GM19372 (cell line): ENCODE measurements around the gene COL23A1.

Source experiments
- ATAC-seq: cut with Tn5 transposase; IDR thresholded peaks from one replicate; pipeline ENCODE4 v1.9.1; 2021; ENCODE audit warnings: mild to moderate bottlenecking, low read depth, moderate library complexity; ENCODE audit not compliant: unreplicated experiment

Gene COL23A1

DNA sequence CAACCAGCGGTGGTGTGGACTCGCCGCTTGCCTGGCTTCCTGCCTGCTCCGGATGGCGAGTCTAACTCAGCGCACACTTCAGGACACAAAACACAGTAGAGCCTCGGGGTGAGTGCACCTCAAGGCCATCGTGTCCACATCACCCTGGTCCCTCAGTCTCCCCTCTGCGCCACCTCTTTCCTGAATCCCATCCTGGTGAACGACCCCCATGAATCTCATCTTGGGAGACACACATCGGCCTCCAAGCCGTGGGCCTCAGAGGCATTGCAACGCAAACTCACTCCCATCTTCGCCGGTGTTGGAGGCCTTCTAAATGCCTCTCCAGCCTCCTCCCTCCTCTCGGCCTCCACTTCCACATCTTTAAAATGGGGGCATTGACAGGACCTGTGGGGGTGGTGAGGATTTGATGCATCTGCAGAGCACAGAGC lies 124.3 kb downstream of the COL23A1 start:
- no peak for ATAC-seq

GRCh38 chr5:178465228-178465860 lies 124.8 kb downstream of the COL23A1 start:
- no peak for ATAC-seq

- ATAC-seq: no peak
Observed at GRCh38 chr5:178464431-178465048, 125.7 kb downstream of the COL23A1 start.

DNA sequence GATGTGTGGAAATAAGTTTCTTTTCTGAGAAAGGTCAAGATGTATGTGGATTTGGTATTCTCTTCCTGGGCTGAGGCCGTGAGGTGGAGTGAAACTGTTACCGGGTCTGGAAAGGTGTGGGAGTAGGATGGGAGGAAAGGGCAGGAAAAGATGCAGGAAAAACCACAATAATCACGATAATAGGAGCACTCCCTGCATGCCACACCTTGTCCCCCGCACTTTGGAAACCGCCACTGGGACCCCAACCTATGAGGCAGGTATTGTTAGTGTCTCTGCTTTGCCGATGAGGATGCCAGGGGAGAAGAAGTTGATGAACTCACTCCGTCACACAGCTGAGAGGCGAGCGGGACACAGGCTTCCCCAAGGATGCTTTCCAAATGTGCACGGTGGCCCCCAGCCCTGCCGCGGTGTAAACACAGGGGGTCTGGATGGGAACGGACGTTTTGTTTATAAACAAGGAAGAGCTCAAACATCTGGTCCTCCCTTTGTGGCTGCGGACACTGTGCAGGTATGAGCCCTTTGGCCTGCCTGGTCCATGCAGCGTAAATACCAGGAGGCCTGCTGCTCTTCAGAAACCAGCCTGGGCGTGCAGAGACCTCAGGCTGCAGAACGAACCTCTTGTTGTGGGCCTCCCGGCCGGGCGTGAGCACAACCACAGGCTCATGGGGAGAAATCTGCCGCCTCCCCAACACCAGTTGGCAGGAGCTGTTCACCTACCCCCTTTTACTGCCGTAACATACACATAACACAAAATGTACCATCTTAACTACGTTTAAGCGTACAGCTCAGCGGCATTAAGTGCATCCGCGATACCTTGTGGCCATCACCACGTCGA lies 126.7 kb downstream of the COL23A1 start:
- ATAC-seq: no peak

- no peak for ATAC-seq
Observed at GRCh38 chr5:178462816-178463215, 127.4 kb downstream of the COL23A1 start.

GRCh38 chr5:178462076-178462475 lies 128.1 kb downstream of the COL23A1 start:
- no peak for ATAC-seq

DNA sequence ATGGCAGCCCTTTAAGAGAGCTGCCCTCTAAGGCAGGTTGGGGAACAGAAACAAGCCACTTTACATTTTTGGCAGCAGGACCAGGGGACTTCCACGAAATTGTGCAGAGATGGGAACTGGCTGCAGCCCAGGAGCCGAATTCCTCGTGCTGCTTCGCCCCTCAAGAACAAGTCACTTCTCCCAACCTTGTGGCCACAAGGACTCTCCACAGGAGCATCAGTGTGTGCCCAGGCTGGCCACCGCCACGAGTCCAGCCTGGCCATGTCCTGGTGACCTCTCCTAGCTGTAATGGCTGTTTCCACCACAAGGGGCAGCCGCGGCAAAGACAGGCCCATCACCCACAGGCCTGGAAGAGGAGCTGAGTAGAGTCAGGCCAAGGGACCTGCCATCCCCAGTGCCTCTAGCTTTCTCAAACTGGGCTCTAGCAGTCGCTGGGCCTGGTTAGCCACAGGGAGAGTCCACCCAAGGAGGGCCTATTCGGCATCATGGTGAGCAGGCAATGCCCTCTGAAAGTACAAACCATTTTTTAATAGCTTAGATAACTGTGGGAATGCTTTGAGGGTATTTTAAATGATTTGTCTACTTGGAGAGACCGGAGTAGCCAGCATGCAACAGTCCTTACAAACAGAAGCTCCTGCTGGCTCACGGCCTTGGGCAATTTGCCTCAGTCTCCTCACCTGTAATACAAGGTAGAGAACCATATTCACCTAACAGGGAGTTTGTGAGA lies 129.0 kb downstream of the COL23A1 start:
- no peak for ATAC-seq

DNA sequence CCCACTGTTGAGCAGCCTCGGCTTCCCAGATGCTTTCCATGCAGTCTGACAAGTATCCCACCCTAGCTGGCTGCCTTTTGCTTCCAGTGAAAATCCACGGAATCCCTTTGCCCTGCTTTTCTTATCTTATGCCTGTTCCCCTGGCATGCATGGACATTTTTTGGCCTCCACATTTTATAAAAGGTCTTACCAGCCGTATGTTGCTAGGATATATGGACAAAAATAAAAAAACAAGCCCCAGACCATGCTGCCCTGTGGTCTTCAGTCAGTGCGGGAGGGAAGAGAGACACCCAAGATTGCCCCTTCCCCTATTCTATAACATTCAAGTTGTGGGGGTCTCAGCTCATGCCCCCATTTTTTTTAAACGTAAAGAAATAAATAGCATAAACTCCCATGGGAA lies 129.6 kb downstream of the COL23A1 start:
- ATAC-seq: no peak

GRCh38 chr5:178460174-178460573 lies 130.0 kb downstream of the COL23A1 start:
- ATAC-seq: no peak

GRCh38 chr5:178458140-178458539 lies 132.1 kb downstream of the COL23A1 start:
- no peak for ATAC-seq

- ATAC-seq: no peak
Observed at GRCh38 chr5:178457471-178457870, 132.7 kb downstream of the COL23A1 start.

- no peak for ATAC-seq
Observed at GRCh38 chr5:178455480-178455835, 134.7 kb downstream of the COL23A1 start.

DNA sequence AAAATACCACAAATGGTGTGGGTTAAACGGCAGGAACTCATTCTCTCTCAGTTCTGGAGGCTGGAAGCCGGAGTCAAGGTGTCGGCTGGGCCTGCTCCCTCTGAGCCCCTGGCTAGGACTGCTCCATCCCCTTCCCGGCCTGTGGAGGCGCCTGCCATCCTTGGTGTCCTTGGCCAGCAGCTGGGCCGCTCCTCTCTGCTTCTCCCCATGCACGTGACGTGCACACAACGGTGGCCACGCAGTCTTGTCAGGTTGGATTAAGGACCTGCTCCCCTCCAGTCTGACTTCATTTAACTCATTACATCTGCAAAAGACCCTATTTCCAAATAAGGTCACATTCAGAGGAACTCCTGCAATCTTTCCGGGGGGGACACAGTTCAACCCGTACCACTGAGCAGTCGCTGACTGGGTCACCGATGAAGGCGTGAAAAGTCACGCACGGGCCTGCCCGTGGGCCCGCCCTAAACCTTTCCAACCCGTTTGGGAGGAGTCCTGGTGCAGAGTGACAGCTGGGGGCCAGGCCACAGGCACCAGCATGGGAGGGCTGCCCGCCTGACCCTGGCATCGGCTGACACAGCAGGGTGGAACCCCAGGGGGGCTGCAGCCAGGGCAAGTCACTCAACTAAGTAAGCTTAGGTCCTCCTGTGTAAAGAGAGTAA lies 135.2 kb downstream of the COL23A1 start:
- ATAC-seq: no peak

DNA sequence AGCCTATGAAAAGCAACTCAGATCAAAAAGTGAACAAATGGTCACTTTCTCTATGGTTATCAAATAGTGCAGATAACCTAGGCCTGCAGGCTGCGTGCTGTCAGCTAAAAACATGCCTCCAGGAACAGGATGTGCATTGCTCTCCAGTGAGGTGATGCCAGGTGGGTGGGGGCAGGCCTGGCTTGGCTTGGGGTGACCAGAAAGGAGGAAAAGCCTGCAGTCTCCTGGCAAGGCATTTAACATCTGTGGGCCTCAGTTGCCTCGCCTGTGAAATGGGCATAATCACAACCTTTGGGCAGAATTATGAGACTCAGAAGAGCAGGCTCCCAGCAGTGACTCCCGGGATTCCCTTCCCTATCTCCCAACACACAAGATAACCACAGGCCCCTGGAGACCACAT lies 135.9 kb downstream of the COL23A1 start:
- ATAC-seq: no peak

GRCh38 chr5:178453224-178453623 lies 137.0 kb downstream of the COL23A1 start:
- ATAC-seq: no peak

- ATAC-seq: no peak
Observed at GRCh38 chr5:178450121-178451028, 139.8 kb downstream of the COL23A1 start.

- ATAC-seq: no peak
Observed at GRCh38 chr5:178449163-178450070, 140.8 kb downstream of the COL23A1 start.

DNA sequence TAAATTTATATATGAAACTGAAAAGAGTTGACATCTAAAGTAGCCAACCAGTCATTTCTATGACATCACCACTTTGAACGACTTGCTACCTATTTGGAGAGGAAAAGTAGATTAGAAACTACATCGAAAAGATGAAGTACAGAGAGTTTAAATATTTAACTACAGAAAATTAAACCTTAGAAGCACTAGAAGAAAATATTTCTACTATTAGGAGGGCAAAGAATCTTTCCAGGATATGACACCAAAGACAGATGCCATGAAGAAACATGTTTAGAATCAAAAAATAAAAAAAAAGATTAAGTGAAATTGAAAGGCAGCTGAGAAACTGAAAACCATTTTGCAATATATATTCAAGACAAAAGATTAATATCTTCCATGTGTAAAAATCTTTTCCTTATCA lies 144.7 kb downstream of the COL23A1 start:
- ATAC-seq: no peak
